ENCODE data around the gene DNAH9.

DNAH9 gene

DNA sequence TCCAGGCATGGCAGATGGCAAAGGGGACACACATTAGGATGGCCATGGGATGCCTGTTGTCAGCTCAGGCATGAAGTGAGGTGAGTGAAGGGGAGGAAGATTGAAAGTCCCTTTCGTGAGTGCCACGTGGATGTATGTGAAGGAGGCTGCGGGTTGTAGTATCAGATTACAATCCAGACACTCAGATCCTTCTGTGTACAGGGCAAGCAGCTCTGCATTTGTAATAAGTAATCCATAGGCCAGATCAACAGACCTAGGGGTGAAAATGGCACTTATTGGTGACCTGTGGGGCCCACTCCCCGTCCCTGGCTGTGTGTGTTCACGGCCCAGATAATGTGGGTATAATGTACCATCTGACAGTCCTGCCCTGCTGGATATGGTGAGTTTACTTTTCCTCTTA, 159.5 kb downstream of the DNAH9 start:
- DNase-seq (ENCODE audit: low spot score) = no peak

DNA sequence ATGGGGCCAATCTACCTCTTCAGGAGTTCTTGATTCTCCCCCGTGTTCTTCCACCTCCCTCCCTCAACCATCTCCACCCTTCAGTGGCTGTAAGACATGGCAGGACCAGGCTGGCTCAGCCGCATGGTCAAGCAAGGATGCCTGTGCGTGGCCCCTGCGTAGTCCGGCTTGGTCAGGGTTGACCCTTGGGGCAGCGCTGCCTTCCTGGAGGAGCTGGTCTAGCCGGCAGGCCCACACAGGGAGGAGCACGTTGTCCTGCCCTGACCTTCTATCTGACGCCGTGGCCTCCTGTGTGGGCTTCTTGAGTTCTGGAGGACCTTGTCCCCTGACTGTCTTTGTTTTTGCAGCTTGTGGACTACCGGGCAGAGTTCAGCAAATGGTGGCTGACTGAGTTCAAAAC, 169.8 kb downstream of the DNAH9 start:
- DNase-seq (ENCODE audit: low spot score) = no peak

DNA sequence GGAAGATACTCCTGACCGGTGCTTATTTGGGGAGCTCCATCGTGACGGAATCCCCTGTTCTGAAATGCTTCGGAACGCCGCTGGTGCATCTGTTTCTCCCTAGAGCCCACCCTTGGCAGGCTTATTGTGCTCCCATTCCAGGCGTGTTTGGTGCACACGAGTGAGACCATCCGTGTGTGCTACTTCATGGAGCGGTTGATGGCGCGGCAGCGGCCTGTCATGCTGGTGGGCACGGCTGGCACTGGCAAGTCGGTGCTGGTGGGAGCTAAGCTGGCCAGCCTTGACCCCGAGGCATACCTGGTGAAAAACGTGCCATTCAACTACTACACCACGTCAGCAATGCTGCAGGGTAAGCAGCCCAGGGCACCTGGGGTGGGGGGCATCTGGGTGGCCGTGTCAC, 170.7 kb downstream of the DNAH9 start:
- no peak for DNase-seq (ENCODE audit: low spot score)

DNA sequence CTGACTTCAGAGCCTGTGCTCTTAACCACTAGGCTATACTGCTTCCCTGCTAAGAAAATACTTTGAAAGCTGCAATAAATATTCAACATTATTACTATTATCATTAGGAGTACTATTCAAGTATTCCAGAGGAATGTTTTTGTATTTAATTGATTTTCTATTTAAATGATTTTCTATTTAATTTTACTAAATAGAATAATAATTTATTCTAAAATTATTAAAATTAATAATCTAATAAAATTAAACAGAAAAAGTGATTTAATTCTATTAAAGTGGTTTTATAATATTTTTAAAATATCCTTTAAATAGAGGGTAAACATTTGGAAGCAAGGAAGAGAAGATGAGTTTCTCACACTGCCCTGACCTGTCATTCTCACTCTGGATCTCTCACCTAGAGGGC, 173.8 kb downstream of the DNAH9 start:
- DNase-seq (ENCODE audit: low spot score) = no peak

DNA sequence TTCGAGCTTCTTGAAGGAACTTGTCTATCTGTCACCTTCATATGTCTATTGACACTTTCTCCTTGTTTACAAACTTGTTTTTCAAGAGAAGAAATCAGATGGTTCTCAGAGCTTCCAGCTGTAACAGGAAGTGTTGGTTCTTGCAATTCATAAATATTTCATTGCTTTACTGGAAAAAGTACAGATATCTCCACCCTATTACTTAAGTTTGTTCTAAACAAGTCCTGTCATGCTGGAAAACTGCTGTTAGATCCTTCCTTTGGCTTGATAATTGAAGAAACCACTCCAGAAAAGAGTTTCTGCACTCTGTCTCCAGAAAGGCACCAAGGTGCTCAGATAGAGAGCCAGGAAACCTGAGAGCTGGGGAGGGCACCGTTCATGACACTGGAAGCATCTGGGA, 181.6 kb downstream of the DNAH9 start:
- no peak for DNase-seq (ENCODE audit: low spot score)

DNA sequence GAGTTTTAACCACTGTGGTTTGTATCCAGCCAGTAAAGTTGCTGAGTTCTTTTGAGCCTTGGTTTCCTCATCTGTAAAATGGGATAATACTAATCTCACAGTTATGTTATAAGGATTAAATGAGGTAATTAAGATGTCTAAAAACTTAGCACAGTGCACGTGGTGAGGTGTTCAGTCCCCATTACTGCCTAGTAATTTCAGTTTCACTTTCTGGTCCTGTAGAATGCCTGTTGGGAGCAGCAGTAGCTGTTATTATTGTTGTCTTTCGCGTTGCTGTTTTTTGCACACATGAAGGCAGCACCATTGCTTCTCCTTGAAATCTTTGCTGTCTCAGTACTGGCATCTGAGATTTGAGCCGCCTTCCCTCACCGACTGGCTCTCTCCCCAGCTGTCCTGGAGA, 182.4 kb downstream of the DNAH9 start:
- DNase-seq (ENCODE audit: low spot score) = no peak

DNA sequence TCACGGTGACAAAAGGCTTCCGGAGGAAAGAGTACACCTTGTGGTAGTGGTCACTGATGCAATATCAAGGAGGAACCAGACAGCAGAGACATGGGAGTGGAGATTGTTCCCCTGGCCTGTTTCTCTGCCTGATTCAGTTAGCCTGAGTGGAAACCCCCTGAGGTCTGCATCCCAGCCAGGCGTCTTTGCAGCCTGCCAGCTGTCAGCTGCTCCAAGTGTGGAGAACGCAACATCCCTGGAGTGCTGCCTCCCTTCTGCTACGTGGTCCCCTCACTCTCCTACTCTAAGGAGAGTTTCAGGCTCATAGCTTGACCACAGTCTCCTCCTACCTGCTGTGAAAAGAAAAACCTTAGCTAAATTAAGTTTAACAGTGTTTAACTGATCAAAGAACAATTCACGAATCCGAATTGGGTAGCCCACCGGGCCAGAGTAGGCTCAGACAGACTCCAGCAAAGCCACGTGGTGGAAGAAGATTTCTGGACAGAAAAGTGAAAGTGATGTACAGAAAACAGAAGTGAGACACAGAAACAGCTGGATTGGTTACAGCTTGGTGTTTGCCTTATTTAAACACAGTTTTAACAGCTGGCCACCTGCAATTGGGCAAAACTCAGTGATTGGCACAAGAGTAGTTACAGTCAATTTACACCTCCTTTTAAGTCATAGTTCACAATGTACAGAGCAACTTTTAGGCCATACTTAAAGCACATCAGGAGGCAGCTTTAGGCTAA, 188.6 kb downstream of the DNAH9 start:
- DNase-seq (ENCODE audit: low spot score) = no peak

DNA sequence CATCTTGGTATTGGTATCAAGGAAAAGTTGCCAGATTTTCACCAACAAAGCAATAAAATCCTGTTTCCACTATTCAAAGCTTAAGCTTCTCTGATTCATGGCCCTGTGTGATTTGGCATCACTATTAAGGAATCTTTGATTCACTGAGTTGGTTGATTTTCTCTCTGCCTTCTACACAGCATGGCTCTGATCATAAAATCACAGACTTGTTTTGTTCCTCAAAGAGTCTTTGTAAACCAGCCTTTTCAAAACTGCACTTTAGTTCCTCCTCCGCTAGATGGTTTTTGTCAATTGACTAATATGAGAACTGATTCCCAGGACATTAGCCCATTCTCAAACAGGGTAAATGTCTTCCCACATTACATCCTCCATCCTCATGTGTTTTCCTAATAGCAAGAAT, 197.6 kb downstream of the DNAH9 start:
- DNase-seq (ENCODE audit: low spot score) = no peak

DNA sequence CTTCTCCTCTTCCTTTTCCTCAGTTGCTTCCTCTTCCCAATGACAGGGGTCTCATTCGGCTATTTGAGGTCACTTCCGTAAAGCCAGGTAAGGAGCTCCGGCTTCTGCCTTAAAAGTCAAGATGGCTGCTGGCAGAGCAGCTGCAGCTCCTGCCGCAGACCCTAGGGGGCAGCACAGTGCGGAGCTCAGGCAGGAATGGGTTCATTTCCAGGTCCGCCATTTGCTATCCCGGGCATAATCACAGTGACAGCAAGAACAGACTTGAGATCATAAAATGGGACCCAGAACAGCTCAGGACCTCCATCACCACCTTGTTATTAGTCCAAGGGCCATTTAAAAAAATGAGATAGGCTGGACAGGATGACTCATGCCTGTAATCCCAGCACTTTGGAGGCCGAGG, 199.5 kb downstream of the DNAH9 start:
- no peak for DNase-seq (ENCODE audit: low spot score)

DNA sequence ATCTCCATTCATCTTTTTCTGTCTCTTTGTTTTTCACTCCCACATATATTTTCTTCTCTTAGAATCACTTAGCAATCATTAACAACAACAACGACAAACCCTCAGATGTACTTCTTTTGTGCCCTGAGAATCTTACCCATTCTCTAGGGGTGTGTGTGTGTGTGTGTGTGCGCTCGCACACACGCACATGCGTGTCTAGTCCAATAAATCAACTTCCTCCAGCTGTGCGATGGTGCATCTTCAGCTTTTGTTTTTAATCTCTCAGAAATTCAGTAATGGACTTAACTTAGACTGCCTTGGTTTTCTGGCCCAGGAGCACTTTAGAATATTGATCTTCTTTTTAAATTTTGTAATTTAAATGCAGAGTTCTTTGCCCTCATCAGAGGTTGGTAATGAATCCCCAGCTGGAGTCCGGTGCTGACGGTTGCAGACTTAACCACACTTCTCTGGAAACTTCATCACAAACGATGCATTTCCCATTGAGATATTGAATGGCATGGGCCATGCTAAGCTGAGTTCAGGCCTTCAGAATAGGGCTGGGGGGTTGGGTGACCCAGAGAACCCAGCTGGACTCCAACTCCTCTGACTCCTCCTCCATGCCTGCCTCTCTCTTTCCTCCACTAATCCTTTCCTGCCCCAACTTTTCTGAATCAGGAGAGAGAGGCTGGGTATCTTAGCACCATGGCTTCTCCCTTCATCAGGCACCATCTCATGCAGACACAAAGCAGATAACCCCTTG, 205.1 kb downstream of the DNAH9 start:
- DNase-seq (ENCODE audit: low spot score) = no peak

DNA sequence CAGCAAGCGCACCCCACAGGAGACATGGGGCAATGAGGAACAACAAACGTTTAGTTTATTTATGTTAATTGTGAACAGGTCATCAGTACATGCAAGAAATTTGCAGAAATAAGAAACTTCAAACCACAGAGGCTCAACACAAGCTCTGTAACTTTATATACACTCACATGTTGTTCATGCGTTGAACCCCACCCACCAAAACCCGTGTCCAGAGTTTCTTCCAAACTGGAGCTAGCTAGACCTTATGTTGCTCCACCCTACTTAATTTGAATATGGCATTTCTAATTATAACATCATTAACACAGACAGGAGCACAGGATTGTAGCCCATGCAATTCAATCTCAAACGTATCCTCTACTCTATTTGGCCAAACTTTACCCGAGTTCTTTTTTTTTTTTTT, 206.9 kb downstream of the DNAH9 start:
- no peak for DNase-seq (ENCODE audit: low spot score)

DNA sequence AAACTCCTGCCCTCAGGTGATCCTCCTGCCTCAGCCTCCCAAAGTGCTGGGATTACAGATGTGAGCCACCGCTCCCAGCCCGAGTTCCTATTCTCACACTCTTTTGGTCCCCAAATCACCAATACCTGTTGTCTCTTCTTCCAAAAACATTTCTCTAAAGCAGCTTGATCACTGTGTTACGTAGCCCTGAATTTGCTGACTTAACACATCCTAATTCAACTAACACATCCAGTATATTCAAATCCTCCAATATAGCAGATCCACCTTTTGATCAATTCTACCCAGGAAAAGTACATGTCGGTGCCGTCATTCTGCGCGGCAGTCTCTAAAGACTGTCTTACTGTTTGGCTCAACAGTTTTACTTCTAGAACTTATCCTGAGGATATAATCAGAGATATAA, 207.7 kb downstream of the DNAH9 start:
- no peak for DNase-seq (ENCODE audit: low spot score)

DNA sequence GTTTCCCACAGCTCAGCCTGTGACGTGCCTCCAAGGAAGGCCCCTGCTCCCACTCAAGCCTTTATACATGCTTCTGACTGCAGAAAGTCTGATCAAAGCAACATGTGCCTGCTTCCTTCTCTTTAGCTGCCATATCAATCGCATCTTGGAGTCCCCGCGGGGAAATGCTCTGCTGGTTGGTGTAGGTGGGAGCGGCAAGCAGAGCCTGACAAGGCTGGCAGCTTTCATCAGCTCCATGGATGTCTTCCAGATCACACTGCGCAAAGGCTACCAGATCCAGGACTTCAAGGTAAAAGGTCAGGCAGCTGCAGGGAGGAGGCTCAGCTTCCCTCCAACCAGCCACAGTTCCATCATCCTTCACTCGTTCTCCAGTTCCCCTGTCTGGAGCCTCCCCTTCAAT, 209.3 kb downstream of the DNAH9 start:
- DNase-seq (ENCODE audit: low spot score) = no peak

DNA sequence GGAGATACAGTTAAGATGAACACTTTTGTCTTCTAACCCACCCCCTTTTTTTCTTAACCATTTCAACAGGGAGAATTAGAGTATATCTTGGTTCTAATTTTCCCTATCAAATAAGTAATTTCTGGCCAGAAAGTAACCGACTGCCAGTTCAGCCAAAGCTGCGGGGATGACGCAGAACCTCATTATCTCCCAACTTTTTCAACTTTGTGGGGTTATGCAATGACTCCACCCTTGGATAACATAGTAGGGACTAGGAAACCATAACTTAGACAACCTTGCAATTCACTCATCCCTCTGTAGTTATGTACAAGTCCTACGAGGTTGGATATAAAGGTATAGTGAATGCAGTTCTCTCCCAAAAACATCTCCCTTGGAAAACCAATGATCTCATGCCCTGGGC, 215.0 kb downstream of the DNAH9 start:
- DNase-seq (ENCODE audit: low spot score) = no peak

DNA sequence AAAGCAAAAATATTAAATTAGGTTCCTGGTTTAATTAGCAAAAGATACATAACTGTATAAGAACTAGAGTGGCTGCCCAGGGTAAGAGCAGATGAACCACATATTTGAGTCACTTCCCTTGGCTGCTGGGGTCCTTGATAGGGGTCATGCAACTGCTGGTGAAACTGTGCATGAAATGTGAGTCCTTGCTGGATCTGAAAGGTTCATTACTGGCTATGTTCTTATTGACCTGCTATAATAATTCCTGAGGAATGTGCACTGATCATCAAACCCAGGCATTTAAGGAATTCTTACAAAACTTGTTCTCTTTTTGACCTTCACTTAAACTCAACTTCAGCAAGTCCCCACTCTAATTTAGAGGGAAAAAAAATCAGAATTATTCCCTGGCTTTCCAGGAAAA, 215.6 kb downstream of the DNAH9 start:
- no peak for DNase-seq (ENCODE audit: low spot score)

DNA sequence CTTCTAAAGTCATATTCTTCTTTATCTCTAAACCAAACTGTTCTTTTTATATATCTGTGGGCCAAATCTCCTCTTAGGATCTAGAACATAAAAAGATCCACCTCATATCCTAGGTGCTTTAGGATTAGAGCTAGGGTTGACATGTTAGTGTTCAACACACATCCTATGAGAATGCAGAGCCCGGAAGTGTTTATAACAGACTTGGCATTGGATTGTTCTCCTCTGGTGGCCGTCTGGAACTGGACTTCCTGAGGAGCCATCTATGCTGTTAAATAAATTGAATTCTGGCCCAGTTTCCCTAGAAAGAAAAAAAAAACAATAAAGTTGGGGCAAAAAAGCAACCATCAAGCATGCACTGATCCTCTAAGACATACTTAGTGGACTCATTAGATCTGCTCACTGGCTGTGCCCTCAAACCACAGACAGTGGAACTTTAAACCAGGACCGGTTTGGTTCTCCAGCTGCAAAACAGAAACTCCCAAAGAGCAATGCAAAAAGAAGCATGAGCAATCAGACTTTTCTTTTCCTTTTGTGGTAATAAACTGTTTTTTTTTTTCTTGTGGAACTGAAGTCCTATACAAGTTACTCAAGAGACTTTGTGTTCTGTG, 216.5 kb downstream of the DNAH9 start:
- DNase-seq (ENCODE audit: low spot score) = no peak

DNA sequence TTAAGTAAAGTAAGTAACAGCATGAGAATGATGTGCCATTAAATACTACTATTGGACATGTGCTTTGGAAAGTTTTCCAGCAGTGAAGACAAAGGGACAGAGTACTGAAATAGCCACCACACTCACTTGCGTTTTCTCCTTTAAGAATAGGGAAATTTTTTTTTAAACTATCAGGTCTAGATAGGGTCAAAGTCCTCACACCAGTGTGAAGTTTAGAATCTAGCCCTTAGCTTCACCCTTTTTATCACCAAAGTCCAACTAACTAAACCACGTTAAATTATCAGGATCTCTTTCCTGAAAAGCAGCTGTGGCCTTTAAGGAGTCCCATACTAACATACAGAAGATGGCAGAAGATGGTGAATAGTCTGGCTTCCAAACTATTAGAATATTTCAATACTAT, 218.1 kb downstream of the DNAH9 start:
- DNase-seq (ENCODE audit: low spot score) = no peak

DNA sequence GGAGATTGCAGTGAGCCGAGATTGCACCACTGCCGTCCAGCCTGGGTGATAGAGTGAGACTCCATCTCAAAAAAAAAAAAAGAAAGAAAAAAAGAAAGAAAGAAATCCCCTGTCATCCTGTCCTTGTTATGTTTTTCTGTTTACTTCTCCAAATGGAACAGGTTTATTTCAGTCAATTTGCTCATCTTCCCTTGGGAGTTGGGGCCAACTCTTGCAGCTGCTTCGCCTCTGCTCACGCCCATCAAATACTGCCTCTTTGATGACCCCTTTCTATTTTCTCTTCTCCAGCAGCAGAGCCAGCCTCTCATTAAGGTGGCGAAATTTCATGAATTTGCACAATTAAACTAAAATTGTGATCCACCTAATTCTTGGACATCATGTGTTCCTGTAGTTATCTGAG, 225.6 kb downstream of the DNAH9 start:
- no peak for DNase-seq (ENCODE audit: low spot score)

DNA sequence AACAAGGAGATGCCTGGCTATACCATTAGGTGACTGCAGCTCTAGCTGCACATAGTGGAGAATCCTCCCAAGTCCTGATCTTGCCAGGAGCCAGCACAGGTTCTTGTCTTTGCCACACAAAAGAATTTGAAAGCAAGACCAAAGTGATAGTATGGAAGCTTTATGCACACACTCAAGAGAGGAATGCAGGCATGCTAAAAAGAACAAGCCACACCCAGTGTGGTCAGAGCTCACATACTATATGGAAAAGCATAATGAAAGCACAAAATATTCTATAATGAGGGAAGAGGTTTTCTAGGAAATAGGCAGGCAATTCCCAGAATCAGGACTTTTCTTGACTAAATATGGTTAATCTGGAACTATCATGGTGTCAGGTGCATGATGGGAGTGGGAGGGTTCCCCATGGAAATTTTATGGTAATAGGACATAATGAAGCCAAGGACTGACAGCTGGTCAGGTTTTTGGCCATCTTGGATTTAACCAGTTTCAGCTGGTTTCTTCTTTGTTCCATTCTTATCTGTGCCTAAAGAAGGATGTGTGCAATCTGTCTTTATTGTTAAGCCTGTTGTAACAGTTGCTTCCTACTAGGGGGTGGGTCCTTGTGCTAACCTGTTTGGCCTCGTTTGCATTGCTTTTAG, 227.4 kb downstream of the DNAH9 start:
- DNase-seq (ENCODE audit: low spot score) = no peak

DNA sequence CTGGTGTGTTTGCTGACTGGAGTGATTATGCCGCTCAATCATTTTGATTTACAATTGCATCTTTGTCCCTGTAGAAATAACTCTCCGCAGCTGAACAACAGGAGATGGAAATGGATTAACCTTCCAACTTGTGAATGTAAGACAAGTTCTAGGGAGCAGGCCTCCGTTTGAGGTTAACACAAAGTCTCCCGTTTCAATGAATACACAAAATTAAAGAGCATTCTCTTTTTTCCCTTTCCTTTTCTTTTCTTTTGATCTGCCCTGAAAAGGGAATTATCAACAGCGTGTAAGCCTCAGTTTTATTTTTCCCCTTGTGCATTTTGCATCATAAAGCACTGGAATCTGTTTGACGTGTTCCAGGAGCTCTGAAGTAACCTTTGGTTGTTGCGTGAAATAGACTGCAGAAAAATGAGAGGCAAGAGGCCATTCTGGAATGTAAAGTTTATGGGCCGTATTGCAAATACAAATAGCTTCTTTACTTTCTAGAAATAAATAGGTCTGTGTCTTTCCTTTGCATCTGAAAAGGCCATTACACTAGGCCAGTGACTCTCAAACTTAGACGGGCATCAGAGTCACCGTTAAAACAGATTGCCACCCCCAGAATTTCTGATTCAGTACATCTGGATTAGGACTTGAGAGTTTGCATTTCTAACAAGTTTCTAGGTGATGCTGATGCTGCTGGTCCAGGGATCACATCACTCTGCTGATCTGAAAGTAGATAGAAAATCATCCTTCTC, 234.3 kb downstream of the DNAH9 start:
- no peak for DNase-seq (ENCODE audit: low spot score)

DNA sequence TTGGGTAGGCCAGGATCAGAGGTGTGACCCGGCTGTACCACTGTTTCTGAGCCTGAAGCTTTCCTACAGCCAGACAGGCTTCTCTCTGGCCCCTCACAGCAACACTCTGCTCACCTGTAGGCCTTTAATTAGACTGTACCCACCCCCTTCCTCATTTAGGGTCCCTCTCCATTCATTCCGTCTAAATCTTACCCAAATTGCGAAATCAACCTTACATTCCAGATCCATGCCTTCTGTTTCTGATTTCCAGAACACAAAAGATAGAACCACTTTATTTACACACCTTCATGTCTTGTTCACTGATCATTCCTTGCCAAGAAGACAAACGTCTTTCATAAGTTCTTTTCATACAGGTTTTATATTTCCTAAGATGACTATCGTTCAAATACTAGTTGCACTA, 238.2 kb downstream of the DNAH9 start:
- DNase-seq (ENCODE audit: low spot score) = no peak

DNA sequence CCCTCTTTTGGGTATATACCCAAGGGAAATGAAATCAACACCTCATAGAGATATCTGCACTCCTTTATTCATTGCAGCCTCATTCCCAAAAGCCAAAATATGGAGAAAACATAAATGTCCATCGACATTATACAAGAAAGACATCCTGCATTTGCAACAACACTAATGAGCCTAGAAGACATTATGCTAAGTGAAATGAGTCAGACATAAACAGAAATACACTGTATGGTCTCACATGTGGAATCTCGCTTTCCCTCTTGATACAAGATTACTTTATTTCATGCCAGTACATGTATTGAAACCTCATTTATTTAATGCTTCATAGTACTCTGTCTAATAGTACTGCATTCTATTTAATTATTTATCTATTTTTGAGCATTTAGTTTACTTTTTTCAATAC, 241.8 kb downstream of the DNAH9 start:
- DNase-seq (ENCODE audit: low spot score) = no peak

All from AG08395 (cell line).